Daoy (cell line): ENCODE data around the gene PTPRJ. TPM values are rescaled to one million over a fixed set of nuclear protein-coding genes. Genes with fewer than 3 reads are reported as not detected.
A peak's percentile ranks its signal among the peaks of the same experiment; 100 is the strongest.

ENCODE experiments used
- DNase-seq: peaks from one replicate; pipeline ENCODE4 v3.0.0-alpha.2; 2015; ENCODE audit warnings: low read depth
- total RNA-seq: library from RNA; depleted of rRNA; stranded (reverse); fragments of >200 nt; shearing (Covaris generic); gene quantifications from 2 replicates; pipeline ENCODE4 v1.2.3, GENCODE V29; 2014

Gene PTPRJ
- total RNA-seq, 1 experiment from 2014 or later, result 17.0 TPM

- no peak for DNase-seq
Observed at GRCh38 chr11:48093323-48093722, 113.0 kb downstream of the PTPRJ start.

- DNase-seq, result no peak
Observed at GRCh38 chr11:48093795-48094642, 113.7 kb downstream of the PTPRJ start.

GRCh38 chr11:48094643-48095339 is 114.4 kb downstream of the PTPRJ start:
- no peak for DNase-seq

- no peak for DNase-seq
Observed at GRCh38 chr11:48095779-48096470, 115.6 kb downstream of the PTPRJ start.

GRCh38 chr11:48096588-48097525 is 116.5 kb downstream of the PTPRJ start:
- DNase-seq, result no peak

GRCh38 chr11:48098024-48098423 is 117.7 kb downstream of the PTPRJ start:
- DNase-seq, result no peak

- no peak for DNase-seq
Observed at GRCh38 chr11:48099916-48100446, 119.6 kb downstream of the PTPRJ start.

GRCh38 chr11:48101044-48101733 is 120.8 kb downstream of the PTPRJ start:
- no peak for DNase-seq

- no peak for DNase-seq
Observed at GRCh38 chr11:48101958-48102357, 121.6 kb downstream of the PTPRJ start.

GRCh38 chr11:48103621-48104567 is 123.5 kb downstream of the PTPRJ start:
- no peak for DNase-seq

GRCh38 chr11:48104568-48104924 is 124.2 kb downstream of the PTPRJ start:
- DNase-seq, result no peak

GRCh38 chr11:48105096-48105990 is 125.0 kb downstream of the PTPRJ start:
- DNase-seq, result no peak

- DNase-seq, result no peak
Observed at GRCh38 chr11:48106166-48106565, 125.8 kb downstream of the PTPRJ start.

GRCh38 chr11:48107188-48107704 is 126.9 kb downstream of the PTPRJ start:
- peak; percentile 56 for DNase-seq

GRCh38 chr11:48108231-48109045 is 128.1 kb downstream of the PTPRJ start:
- no peak for DNase-seq

GRCh38 chr11:48109046-48109666 is 128.8 kb downstream of the PTPRJ start:
- DNase-seq, result peak; percentile 34

GRCh38 chr11:48110509-48110766 is 130.1 kb downstream of the PTPRJ start:
- no peak for DNase-seq
